Liver (tissue), 3 donors: ENCODE measurements around the gene ABCA12.

Experiments
- CTCF ChIP-seq: fragments of 150-350 bp; IDR thresholded peaks from 2 replicates; pipeline ENCODE4 v1.5.1; 2017; ENCODE audit warnings: improper control_type of control experiment, low read depth, low read length; ENCODE audit not compliant: missing input control
- EGR1 ChIP-seq, 2 donors: IDR thresholded peaks; 2 replicates each; pipeline ENCODE4 v1.6.1; 2016 to 2018; ENCODE audit warnings: antibody characterized with exemption in 2 of 2, low read depth in 2 of 2
- FOXA1 ChIP-seq: IDR thresholded peaks from 2 replicates; pipeline ENCODE4 v1.6.1; 2016; ENCODE audit warnings: antibody characterized with exemption
- JUND ChIP-seq, 2 donors: IDR thresholded peaks; 2 replicates each; pipeline ENCODE4 v1.6.1; 2016; ENCODE audit warnings: antibody characterized with exemption in 2 of 2
- MAX ChIP-seq: IDR thresholded peaks from 2 replicates; pipeline ENCODE4 v1.6.1; 2016; ENCODE audit warnings: antibody characterized with exemption
- RAD21 ChIP-seq, 2 donors: IDR thresholded peaks; 2 replicates each; pipeline ENCODE4 v1.6.1; 2016; ENCODE audit warnings: antibody characterized with exemption in 2 of 2, mild to moderate bottlenecking in 2 of 2
- REST ChIP-seq: IDR thresholded peaks from 2 replicates; pipeline ENCODE4 v1.6.1; 2016; ENCODE audit warnings: antibody characterized with exemption, mild to moderate bottlenecking
- YY1 ChIP-seq: IDR thresholded peaks from 2 replicates; pipeline ENCODE4 v1.6.1; 2016; ENCODE audit warnings: antibody characterized with exemption, mild to moderate bottlenecking
- donor health status: healthy.
- donor health status: healthy.

GRCh38 chr2:215188078-215188477 lies 49.7 kb upstream of the ABCA12 start:
- TF ChIP-seq CTCF (no peak), EGR1 (IDR thresholded peaks at IDR 0.05; ENCODE audit: low read depth in 2 of 2) (no peak), REST (no peak), FOXA1 (no peak), YY1 (no peak), RAD21 (IDR thresholded peaks at IDR 0.05) (no peak), JUND (IDR thresholded peaks at IDR 0.05) (no peak), MAX (no peak)
